GM19351 (cell line): ENCODE results near the gene CXCL12.

Experiments used
- ATAC-seq: cut with Tn5 transposase; IDR thresholded peaks from one replicate; pipeline ENCODE4 v1.9.1; 2021; ENCODE audit warnings: mild to moderate bottlenecking, moderate library complexity; ENCODE audit not compliant: unreplicated experiment

The CXCL12 gene

GRCh38 chr10:44399659-44400451 lies 15.0 kb upstream of the CXCL12 start:
- ATAC-seq: no peak

GRCh38 chr10:44398747-44399658 lies 14.1 kb upstream of the CXCL12 start:
- no peak for ATAC-seq

- ATAC-seq: no peak
Observed at GRCh38 chr10:44398271-44398670, 13.4 kb upstream of the CXCL12 start.

- no peak for ATAC-seq
Observed at GRCh38 chr10:44397476-44398225, 12.8 kb upstream of the CXCL12 start.

- ATAC-seq: no peak
Observed at GRCh38 chr10:44396671-44397191, 11.8 kb upstream of the CXCL12 start.

- no peak for ATAC-seq
Observed at GRCh38 chr10:44395902-44396670, 11.2 kb upstream of the CXCL12 start.

GRCh38 chr10:44395396-44395795 lies 10.5 kb upstream of the CXCL12 start:
- ATAC-seq: no peak

- ATAC-seq: no peak
Observed at GRCh38 chr10:44394696-44395381, 9.9 kb upstream of the CXCL12 start.

GRCh38 chr10:44393834-44394547 lies 9.1 kb upstream of the CXCL12 start:
- no peak for ATAC-seq

- no peak for ATAC-seq
Observed at GRCh38 chr10:44393051-44393630, 8.2 kb upstream of the CXCL12 start.

GRCh38 chr10:44392420-44392819 lies 7.5 kb upstream of the CXCL12 start:
- ATAC-seq: no peak

- ATAC-seq: no peak
Observed at GRCh38 chr10:44391981-44392380, 7.1 kb upstream of the CXCL12 start.

GRCh38 chr10:44390585-44391072 lies 5.7 kb upstream of the CXCL12 start:
- ATAC-seq: no peak

GRCh38 chr10:44389556-44389955 lies 4.7 kb upstream of the CXCL12 start:
- ATAC-seq: no peak

GRCh38 chr10:44389150-44389549 lies 4.3 kb upstream of the CXCL12 start:
- ATAC-seq: no peak

- no peak for ATAC-seq
Observed at GRCh38 chr10:44388641-44389040, 3.7 kb upstream of the CXCL12 start.

GRCh38 chr10:44387853-44388251 lies 3.0 kb upstream of the CXCL12 start:
- ATAC-seq: no peak

GRCh38 chr10:44386546-44387052 lies 1.7 kb upstream of the CXCL12 start:
- peak; percentile 69 for ATAC-seq
